HEK293 (cell line): Measurements from ENCODE around the gene SERINC2.
A peak's percentile ranks its signal among the peaks of the same experiment; 100 is the strongest.

Source experiments
- CTCF ChIA-PET: fragments of 350-600 bp; formaldehyde crosslinking; extraction: SDS; loops from one replicate; lab custom pipeline; 2021; ENCODE audit warnings: antibody characterized with exemption; lab: Yijun Ruan, JAX
- POLR2A ChIA-PET: fragments of 300-600 bp; formaldehyde crosslinking; extraction: SDS; loops from one replicate; lab custom pipeline; 2020; ENCODE audit warnings: antibody characterized with exemption, inconsistent platforms; lab: Yijun Ruan, JAX
- H3K27ac ChIP-seq: fragments of 200-500 bp; sonication (Bioruptor generic); 2 replicates; pipeline ENCODE4 v1.5.1; 2014; ENCODE audit warnings: low read depth, low read length, control low read depth, inconsistent platforms; ENCODE audit errors: extremely low read depth
- H3K36me3 ChIP-seq, 2 experiments: fragments of 200-500 bp in 1 of 2; sonication (Bioruptor generic) in 1 of 2; 1 replicate in 1 of 2; 2 replicates in 1 of 2; pipeline ENCODE4 v1.5.1; 2014 to 2017; ENCODE audit warnings: inconsistent platforms in 2 of 2, low read length in 2 of 2; ENCODE audit not compliant: control insufficient read depth in 2 of 2, insufficient read depth in 1 of 2
- H3K4me1 ChIP-seq: fragments of 200-500 bp; sonication (Bioruptor generic); 2 replicates; pipeline ENCODE4 v1.5.1; 2014; ENCODE audit warnings: mild to moderate bottlenecking, low read length, inconsistent platforms; ENCODE audit not compliant: control insufficient read depth, insufficient read depth
- H3K4me3 ChIP-seq: 2 replicates; pipeline ENCODE4 v1.5.1; 2011; ENCODE audit warnings: low read depth, mild to moderate bottlenecking, control low read depth, low read length, moderate library complexity
- H3K9me3 ChIP-seq: fragments of 200-500 bp; sonication (Bioruptor generic); 2 replicates; pipeline ENCODE4 v1.5.1; 2014; ENCODE audit warnings: low read depth, low read length, inconsistent platforms; ENCODE audit not compliant: control insufficient read depth, insufficient read depth
- EGR2 ChIP-seq: fragments of 450-650 bp; formaldehyde crosslinking; IDR thresholded peaks from 2 replicates; pipeline ENCODE4 v1.5.1; 2016; ENCODE audit warnings: low read depth, missing biosample characterization, missing genetic modification characterization
- GFI1B ChIP-seq: fragments of 450-650 bp; formaldehyde crosslinking; IDR thresholded peaks from 2 replicates; pipeline ENCODE4 v1.5.1; 2016; ENCODE audit warnings: missing biosample characterization, missing genetic modification characterization
- KLF16 ChIP-seq: fragments of 450-650 bp; formaldehyde crosslinking; IDR thresholded peaks from 2 replicates; pipeline ENCODE4 v1.5.1; 2017; ENCODE audit warnings: missing biosample characterization, missing genetic modification characterization
- MEIS1 ChIP-seq: sonication (generic); formaldehyde crosslinking; IDR thresholded peaks from 2 replicates; pipeline ENCODE4 v1.8.1; 2022; ENCODE audit warnings: missing genetic modification reagents, mild to moderate bottlenecking, borderline replicate concordance
- SCRT1 ChIP-seq: fragments of 450-650 bp; formaldehyde crosslinking; IDR thresholded peaks from 2 replicates; pipeline ENCODE4 v1.5.1; 2016; ENCODE audit warnings: missing biosample characterization, missing genetic modification characterization, borderline replicate concordance
- ZBTB49 ChIP-seq: fragments of 450-650 bp; formaldehyde crosslinking; IDR thresholded peaks from 2 replicates; pipeline ENCODE4 v1.5.1; 2016; ENCODE audit warnings: missing biosample characterization, missing genetic modification characterization, low read depth
- ZFHX2 ChIP-seq: fragments of 450-650 bp; formaldehyde crosslinking; conservative IDR thresholded peaks from 2 replicates; pipeline ENCODE4 v1.5.1; 2016; ENCODE audit warnings: missing biosample characterization, missing genetic modification characterization
- ZNF223 ChIP-seq: fragments of 450-650 bp; formaldehyde crosslinking; IDR thresholded peaks from 2 replicates; pipeline ENCODE4 v1.5.1; 2016; ENCODE audit warnings: missing biosample characterization, missing genetic modification characterization
- ZNF292 ChIP-seq: fragments of 450-650 bp; formaldehyde crosslinking; IDR thresholded peaks from 2 replicates; pipeline ENCODE4 v1.5.1; 2016; ENCODE audit warnings: low read depth, missing biosample characterization, missing genetic modification characterization, borderline replicate concordance
- ZNF366 ChIP-seq: fragments of 450-650 bp; formaldehyde crosslinking; conservative IDR thresholded peaks from 2 replicates; pipeline ENCODE4 v1.5.1; 2016; ENCODE audit warnings: missing biosample characterization, missing genetic modification characterization
- ZNF423 ChIP-seq: fragments of 450-650 bp; formaldehyde crosslinking; IDR thresholded peaks from 2 replicates; pipeline ENCODE4 v1.5.1; 2016; ENCODE audit warnings: missing biosample characterization, missing genetic modification characterization
- ZNF626 ChIP-seq: fragments of 450-650 bp; sonication (Bioruptor Pico); formaldehyde crosslinking; IDR thresholded peaks from 2 replicates; pipeline ENCODE4 v1.5.1; 2018; ENCODE audit warnings: missing biosample characterization, missing genetic modification characterization, inconsistent platforms
- ZNF660 ChIP-seq: fragments of 450-650 bp; IDR thresholded peaks from 2 replicates; pipeline ENCODE4 v1.5.1; 2018; ENCODE audit warnings: missing biosample characterization, mild to moderate bottlenecking, missing genetic modification characterization
- ZNF830 ChIP-seq: fragments of 450-650 bp; IDR thresholded peaks from 2 replicates; pipeline ENCODE4 v1.5.0; 2018; ENCODE audit warnings: missing biosample characterization, missing genetic modification characterization, low read depth, mild to moderate bottlenecking, moderate library complexity
- TF ChIP-seq, protein P1 (sequence below): fragments of 450-650 bp; formaldehyde crosslinking; IDR thresholded peaks from 2 replicates; pipeline ENCODE4 v1.5.1; 2017; ENCODE audit warnings: missing biosample characterization, mild to moderate bottlenecking, missing genetic modification characterization, moderate library complexity
- TF ChIP-seq, protein P2 (sequence below): fragments of 450-650 bp; formaldehyde crosslinking; IDR thresholded peaks from 2 replicates; pipeline ENCODE4 v1.5.1; 2017; ENCODE audit warnings: missing biosample characterization, missing genetic modification characterization

SERINC2 gene

DNA sequence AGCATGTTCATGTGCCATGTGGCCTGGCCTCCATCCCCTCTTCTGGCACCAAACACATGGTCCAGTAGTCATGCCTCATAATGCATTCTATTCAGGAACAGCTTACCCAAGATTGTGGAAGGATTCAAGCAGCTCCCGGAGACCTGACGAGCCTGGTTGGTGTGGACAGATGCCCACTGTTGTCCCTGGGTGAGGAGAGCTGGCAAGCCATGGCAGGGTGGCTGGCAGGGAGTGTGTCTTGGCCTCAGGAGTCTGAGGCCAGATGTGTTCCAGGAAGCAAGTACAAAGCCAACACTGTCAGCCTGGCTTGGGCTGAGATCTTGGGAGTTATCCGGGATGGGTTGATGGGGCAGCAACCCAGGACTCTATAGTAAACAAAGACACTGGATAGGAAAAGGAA lies 32.8 kb upstream of the SERINC2 start:
- no peaks in the 10 kb centered on the region for H3K9me3 ChIP-seq
- CTCF ChIA-PET, result no interaction called here
- TF ChIP-seq ZNF626 (tag by site-specific recombination) (no peak), KLF16 (no peak), ZNF223 (tag by site-specific recombination) (no peak)
- TF ChIP-seq, all 188 proteins: peak for 0
- Histone ChIP-seq H3K4me3 (no peak overlapping the region), H3K36me3 (no peaks in the 10 kb centered on the region), H3K4me1 (no peaks in the 10 kb centered on the region), H3K27ac (no peak overlapping the region)
- POLR2A ChIA-PET, result no interaction called here

GRCh38 chr1:31381394-31382294 lies 31.4 kb upstream of the SERINC2 start:
- Histone ChIP-seq H3K36me3 (no peaks in the 10 kb centered on the region), H3K4me1 (no peaks in the 10 kb centered on the region), H3K9me3 (no peaks in the 10 kb centered on the region), H3K4me3 (no peak overlapping the region), H3K27ac (no peak overlapping the region)
- ChIA-PET POLR2A (no interaction called here), CTCF (interaction anchor here (0.7 kb wide), 1 partner anchor 13 kb away, joined by 3 read pairs; no protein-coding TSS in a partner anchor)
- TF ChIP-seq, protein P1, sequence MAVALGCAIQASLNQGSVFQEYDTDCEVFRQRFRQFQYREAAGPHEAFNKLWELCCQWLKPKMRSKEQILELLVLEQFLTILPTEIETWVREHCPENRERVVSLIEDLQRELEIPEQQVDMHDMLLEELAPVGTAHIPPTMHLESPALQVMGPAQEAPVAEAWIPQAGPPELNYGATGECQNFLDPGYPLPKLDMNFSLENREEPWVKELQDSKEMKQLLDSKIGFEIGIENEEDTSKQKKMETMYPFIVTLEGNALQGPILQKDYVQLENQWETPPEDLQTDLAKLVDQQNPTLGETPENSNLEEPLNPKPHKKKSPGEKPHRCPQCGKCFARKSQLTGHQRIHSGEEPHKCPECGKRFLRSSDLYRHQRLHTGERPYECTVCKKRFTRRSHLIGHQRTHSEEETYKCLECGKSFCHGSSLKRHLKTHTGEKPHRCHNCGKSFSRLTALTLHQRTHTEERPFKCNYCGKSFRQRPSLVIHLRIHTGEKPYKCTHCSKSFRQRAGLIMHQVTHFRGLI (tag by site-specific recombination), result peak; percentile 83; the same call in 1 of the 2 replicates
- no peak for TF ChIP-seq ZNF292 (tag by site-specific recombination)

DNA sequence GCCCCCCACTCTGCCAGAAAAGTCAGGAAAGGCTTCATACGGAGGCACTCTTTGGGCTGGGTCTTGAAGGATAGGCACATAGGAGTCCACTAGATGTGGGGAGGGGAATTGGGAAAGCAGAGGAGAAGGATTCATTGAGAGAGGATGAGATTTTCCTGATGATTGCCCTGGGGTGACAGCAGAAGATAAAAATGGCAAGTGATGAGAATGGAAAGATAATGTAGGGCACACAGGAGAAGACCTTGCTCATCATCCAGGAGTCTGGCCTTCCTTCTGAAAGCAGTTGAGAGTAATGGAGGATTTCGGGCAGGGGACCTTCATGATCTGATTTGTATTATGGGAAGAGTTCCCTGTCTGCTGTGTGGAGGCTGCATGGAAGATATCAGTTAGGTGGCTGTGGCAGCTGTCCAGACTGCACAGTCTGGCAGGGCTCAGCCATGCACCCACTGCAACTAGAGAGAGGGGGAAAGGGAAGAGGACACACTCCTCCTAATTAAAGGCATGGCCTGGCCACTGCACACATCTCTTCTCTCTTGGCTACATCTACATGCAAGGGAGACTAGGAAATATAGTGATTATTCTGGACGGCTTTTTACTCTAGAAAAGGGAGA lies 30.5 kb upstream of the SERINC2 start:
- TF ChIP-seq ZBTB49 (tag by site-specific recombination), result no peak
- TF ChIP-seq, protein P2, sequence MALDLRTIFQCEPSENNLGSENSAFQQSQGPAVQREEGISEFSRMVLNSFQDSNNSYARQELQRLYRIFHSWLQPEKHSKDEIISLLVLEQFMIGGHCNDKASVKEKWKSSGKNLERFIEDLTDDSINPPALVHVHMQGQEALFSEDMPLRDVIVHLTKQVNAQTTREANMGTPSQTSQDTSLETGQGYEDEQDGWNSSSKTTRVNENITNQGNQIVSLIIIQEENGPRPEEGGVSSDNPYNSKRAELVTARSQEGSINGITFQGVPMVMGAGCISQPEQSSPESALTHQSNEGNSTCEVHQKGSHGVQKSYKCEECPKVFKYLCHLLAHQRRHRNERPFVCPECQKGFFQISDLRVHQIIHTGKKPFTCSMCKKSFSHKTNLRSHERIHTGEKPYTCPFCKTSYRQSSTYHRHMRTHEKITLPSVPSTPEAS, result 0 out of 2 replicates have a peak, but pooled peaks have one; percentile 18
- H3K4me1 ChIP-seq, result no peaks in the 10 kb centered on the region
- H3K36me3 ChIP-seq, result no peaks in the 10 kb centered on the region
- ChIA-PET POLR2A (no interaction called here), CTCF (no interaction called here)
- no peaks in the 10 kb centered on the region for H3K9me3 ChIP-seq
- no peak overlapping the region for H3K4me3 ChIP-seq
- H3K27ac ChIP-seq, result no peak overlapping the region

GRCh38 chr1:31383967-31384366 lies 29.0 kb upstream of the SERINC2 start:
- Histone ChIP-seq H3K9me3 (no peaks in the 10 kb centered on the region), H3K27ac (no peak overlapping the region), H3K36me3 (no peaks in the 10 kb centered on the region), H3K4me1 (no peaks in the 10 kb centered on the region), H3K4me3 (no peak overlapping the region)
- ChIA-PET CTCF (interaction anchor here (0.7 to 2.6 kb wide), 4 partner anchors 10 to 165 kb away, joined by 3 to 14 read pairs (median 4); no protein-coding TSS in a partner anchor), POLR2A (interaction anchor here (1.0 to 1.1 kb wide), 4 partner anchors 10 to 12 kb away, joined by 3 to 4 read pairs (median 4); no protein-coding TSS in a partner anchor)
- TF ChIP-seq ZNF660, result no peak
- TF ChIP-seq MEIS1 (CRISPR knock-in tag), result no peak
- peak; percentile 72 for TF ChIP-seq EGR2 (tag by site-specific recombination)
- TF ChIP-seq GFI1B, result no peak
- TF ChIP-seq ZNF830 (tag by site-specific recombination), result no peak
- no peak for TF ChIP-seq SCRT1
- no peak for TF ChIP-seq ZNF423 (tag by site-specific recombination)
- TF ChIP-seq ZNF366, result 0 out of 2 replicates have a peak, but pooled peaks have one; percentile 43
- TF ChIP-seq ZFHX2 (tag by site-specific recombination), result peak; percentile 53
